Fibroblast of mammary gland (primary cell): ENCODE measurements around the gene SV2C.
"Not testable (repeated sequence)": the region's sequence is repeated elsewhere in the genome, so short reads cannot be mapped to it uniquely, and the experiment has no call there.

Source experiments
- DNase-seq: peaks from one replicate; pipeline ENCODE4 v3.0.0-alpha.2; 2010; ENCODE audit warnings: low read depth
- H3K4me3 ChIP-seq: 2 replicates; pipeline ENCODE4 v1.5.1; 2011; ENCODE audit warnings: low read depth, mild to moderate bottlenecking, low read length, moderate library complexity; ENCODE audit not compliant: control insufficient read depth
- CTCF ChIP-seq: conservative IDR thresholded peaks from 2 replicates; pipeline ENCODE4 v1.5.1; 2011; ENCODE audit warnings: low read depth, low read length, inconsistent platforms; ENCODE audit not compliant: control insufficient read depth, insufficient read depth

Gene SV2C

GRCh38 chr5:76310208-76310607, 227.0 kb downstream of the SV2C start:
- no peak overlapping the region for H3K4me3 ChIP-seq
- TF ChIP-seq CTCF: no peak
- no peak for DNase-seq

- no peak for DNase-seq
- no peak for TF ChIP-seq CTCF
- no peak overlapping the region for H3K4me3 ChIP-seq
Measured at GRCh38 chr5:76312783-76313182, 229.6 kb downstream of the SV2C start.

GRCh38 chr5:76314643-76315042, 231.5 kb downstream of the SV2C start:
- H3K4me3 ChIP-seq: no peak overlapping the region
- TF ChIP-seq CTCF: no peak
- DNase-seq: no peak

GRCh38 chr5:76319673-76320072, 236.5 kb downstream of the SV2C start:
- no peak for DNase-seq

GRCh38 chr5:76323494-76323893, 240.3 kb downstream of the SV2C start:
- not testable (repeated sequence) for DNase-seq, H3K4me3 ChIP-seq

More at GRCh38 chr5:76319673-76320072, 236.5 kb downstream of the SV2C start:
- TF ChIP-seq CTCF: no peak
- no peak overlapping the region for H3K4me3 ChIP-seq

- TF ChIP-seq CTCF: no peak
- H3K4me3 ChIP-seq: no peak overlapping the region
- DNase-seq: no peak
Measured at GRCh38 chr5:76325326-76325725, 242.1 kb downstream of the SV2C start.

GRCh38 chr5:76325876-76326491, 242.8 kb downstream of the SV2C start:
- no peak overlapping the region for H3K4me3 ChIP-seq
- no peak for TF ChIP-seq CTCF
- DNase-seq: no peak
